Osteoblast (primary cell): ENCODE measurements around the gene KNL1. TPM values are rescaled to one million over a fixed set of nuclear protein-coding genes. Genes with fewer than 3 reads are reported as not detected.
"Not testable (repeated sequence)": the region's sequence is repeated elsewhere in the genome, so short reads cannot be mapped to it uniquely, and the experiment has no call there.

Source experiments
- DNase-seq: peaks from one replicate; pipeline ENCODE4 v3.0.0; 2011; ENCODE audit warnings: low spot score, mixed read lengths; ENCODE audit not compliant: insufficient read length; ENCODE audit errors: missing footprints
- H2AFZ ChIP-seq: 2 replicates; pipeline ENCODE4 v1.6.0; 2011; ENCODE audit warnings: mild to moderate bottlenecking, low read length
- H3K27ac ChIP-seq: 2 replicates; pipeline ENCODE4 v1.5.1; 2011; ENCODE audit warnings: mild to moderate bottlenecking, low read depth, low read length, moderate library complexity
- H3K27me3 ChIP-seq: 2 replicates; pipeline ENCODE4 v1.6.0; 2012; ENCODE audit warnings: mild to moderate bottlenecking, control low read depth, inconsistent platforms, low read length, moderate library complexity; ENCODE audit not compliant: insufficient read depth
- H3K36me3 ChIP-seq: 2 replicates; pipeline ENCODE4 v1.5.1; 2011; ENCODE audit warnings: mild to moderate bottlenecking, low read length, control low read depth, moderate library complexity; ENCODE audit not compliant: insufficient read depth
- H3K4me1 ChIP-seq: 2 replicates; pipeline ENCODE4 v1.5.1; 2011; ENCODE audit warnings: mild to moderate bottlenecking, low read length, control low read depth, moderate library complexity; ENCODE audit not compliant: insufficient read depth
- H3K4me2 ChIP-seq: 2 replicates; pipeline ENCODE4 v1.6.0; 2011; ENCODE audit warnings: mild to moderate bottlenecking, low read length; ENCODE audit not compliant: insufficient read depth
- H3K4me3 ChIP-seq: fragments of 200-600 bp; sonication (generic); 3 replicates; pipeline ENCODE4 v1.5.1; 2012; ENCODE audit warnings: mild to moderate bottlenecking, low read length, inconsistent platforms; ENCODE audit not compliant: insufficient read depth
- H3K79me2 ChIP-seq: 2 replicates; pipeline ENCODE4 v1.6.0; 2012; ENCODE audit warnings: mild to moderate bottlenecking, low read length, control low read depth, inconsistent platforms; ENCODE audit not compliant: insufficient read depth
- H3K9me3 ChIP-seq: 2 replicates; pipeline ENCODE4 v1.5.1; 2011; ENCODE audit warnings: low read depth, low read length, control low read depth
- H4K20me1 ChIP-seq: 2 replicates; pipeline ENCODE4 v1.6.0; 2012; ENCODE audit warnings: mild to moderate bottlenecking, low read length, control low read depth; ENCODE audit not compliant: insufficient read depth
- total RNA-seq: library from RNA; depleted of rRNA; stranded (reverse); fragments of >200 nt; gene quantifications from 2 replicates; pipeline ENCODE4 v1.2.3, GENCODE V29; 2012
- TF ChIP-seq, protein P1 (sequence below): IDR thresholded peaks from 2 replicates; pipeline ENCODE4 v1.5.1; 2011; ENCODE audit warnings: mild to moderate bottlenecking, low read depth, low read length, moderate library complexity; ENCODE audit errors: extremely low read depth

Gene KNL1
- total RNA-seq, 1 donor, result 3.6 TPM

DNA sequence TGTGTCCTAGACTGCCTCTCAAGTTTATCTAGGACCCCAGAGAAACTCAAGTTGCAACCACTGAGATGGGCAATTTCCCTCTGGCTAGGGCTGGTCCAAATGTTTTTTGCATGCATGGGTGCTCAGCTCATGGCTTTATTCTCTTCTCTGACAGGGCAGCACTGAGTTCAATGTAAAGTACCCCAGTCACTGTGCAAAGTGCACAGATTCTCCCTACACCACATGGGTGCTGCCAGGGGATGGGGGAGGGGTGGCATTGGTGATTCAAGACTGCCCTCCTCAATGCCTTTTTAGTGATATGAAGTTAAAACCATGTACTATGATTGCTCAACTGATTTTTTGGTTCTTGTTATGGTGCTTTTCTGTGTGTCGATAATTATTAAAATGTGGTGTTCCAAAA is 86.1 kb downstream of the KNL1 start:
- Histone ChIP-seq H3K4me1 (no peaks in the 10 kb centered on the region), H2AFZ (no peak overlapping the region), H3K27ac (no peak overlapping the region), H3K9me3 (no peaks in the 10 kb centered on the region), H3K27me3 (no peaks in the 10 kb centered on the region), H3K4me3 (no peak overlapping the region), H3K79me2 (no peaks in the 10 kb centered on the region), H4K20me1 (no peaks in the 10 kb centered on the region), H3K36me3 (no peaks in the 10 kb centered on the region), H3K4me2 (no peak overlapping the region)
- TF ChIP-seq, protein P1, sequence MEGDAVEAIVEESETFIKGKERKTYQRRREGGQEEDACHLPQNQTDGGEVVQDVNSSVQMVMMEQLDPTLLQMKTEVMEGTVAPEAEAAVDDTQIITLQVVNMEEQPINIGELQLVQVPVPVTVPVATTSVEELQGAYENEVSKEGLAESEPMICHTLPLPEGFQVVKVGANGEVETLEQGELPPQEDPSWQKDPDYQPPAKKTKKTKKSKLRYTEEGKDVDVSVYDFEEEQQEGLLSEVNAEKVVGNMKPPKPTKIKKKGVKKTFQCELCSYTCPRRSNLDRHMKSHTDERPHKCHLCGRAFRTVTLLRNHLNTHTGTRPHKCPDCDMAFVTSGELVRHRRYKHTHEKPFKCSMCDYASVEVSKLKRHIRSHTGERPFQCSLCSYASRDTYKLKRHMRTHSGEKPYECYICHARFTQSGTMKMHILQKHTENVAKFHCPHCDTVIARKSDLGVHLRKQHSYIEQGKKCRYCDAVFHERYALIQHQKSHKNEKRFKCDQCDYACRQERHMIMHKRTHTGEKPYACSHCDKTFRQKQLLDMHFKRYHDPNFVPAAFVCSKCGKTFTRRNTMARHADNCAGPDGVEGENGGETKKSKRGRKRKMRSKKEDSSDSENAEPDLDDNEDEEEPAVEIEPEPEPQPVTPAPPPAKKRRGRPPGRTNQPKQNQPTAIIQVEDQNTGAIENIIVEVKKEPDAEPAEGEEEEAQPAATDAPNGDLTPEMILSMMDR, result no peak
- peak; percentile 17 for DNase-seq

DNA sequence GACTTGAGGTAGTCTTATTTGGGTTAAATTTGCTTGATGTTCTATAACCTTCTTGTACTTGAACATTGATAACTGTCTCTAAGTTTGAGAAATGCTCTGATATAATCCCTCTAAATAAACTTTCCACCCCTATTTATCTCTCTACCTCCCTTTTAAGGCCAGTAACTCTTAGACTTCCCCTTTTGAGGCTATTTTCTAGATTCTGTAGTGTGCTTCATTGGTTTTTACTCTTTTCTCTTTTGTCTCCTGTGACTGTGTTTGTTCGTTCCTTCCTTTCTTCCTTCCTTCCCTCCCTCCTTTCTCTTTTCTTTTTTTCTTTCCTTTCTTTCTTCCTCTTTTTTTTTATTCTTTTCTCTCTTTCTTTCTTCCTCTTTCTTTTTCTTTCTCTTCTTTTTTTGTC is 86.9 kb downstream of the KNL1 start:
- not testable (repeated sequence) for H2AFZ ChIP-seq, H3K9me3 ChIP-seq, H3K4me1 ChIP-seq, H3K4me2 ChIP-seq, H3K27ac ChIP-seq, H3K27me3 ChIP-seq, H3K4me3 ChIP-seq, H4K20me1 ChIP-seq, H3K79me2 ChIP-seq, H3K36me3 ChIP-seq
- DNase-seq, result peak; percentile 15

DNA sequence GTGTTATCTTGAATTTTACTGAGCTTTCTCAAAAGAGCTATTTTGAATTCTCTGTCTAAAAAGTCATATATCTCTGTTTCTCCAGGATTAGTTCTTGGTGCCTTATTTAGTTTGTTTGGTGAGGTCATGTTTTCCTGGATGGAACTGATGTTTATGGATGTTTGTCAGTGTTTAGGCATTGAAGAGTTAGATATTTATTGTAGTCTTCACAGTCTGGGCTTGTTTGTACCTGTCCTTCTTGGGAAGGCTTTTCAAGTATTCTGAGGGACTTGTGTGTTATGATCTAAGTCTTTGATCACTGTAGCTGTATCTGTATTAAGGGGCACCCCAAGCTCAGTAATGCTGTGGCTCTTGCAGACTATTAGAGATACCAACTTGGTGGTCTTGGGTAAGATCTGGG is 90.3 kb downstream of the KNL1 start:
- no peak overlapping the region for H2AFZ ChIP-seq
- H3K79me2 ChIP-seq, result no peaks in the 10 kb centered on the region
- no peaks in the 10 kb centered on the region for H4K20me1 ChIP-seq
- no peaks in the 10 kb centered on the region for H3K36me3 ChIP-seq
- H3K4me3 ChIP-seq, result no peak overlapping the region
- DNase-seq, result no peak
- no peak overlapping the region for H3K4me2 ChIP-seq
- H3K27me3 ChIP-seq, result no peaks in the 10 kb centered on the region
- H3K9me3 ChIP-seq, result no peaks in the 10 kb centered on the region
- H3K4me1 ChIP-seq, result no peaks in the 10 kb centered on the region
- TF ChIP-seq, protein P1, result no peak
- no peak overlapping the region for H3K27ac ChIP-seq

DNA sequence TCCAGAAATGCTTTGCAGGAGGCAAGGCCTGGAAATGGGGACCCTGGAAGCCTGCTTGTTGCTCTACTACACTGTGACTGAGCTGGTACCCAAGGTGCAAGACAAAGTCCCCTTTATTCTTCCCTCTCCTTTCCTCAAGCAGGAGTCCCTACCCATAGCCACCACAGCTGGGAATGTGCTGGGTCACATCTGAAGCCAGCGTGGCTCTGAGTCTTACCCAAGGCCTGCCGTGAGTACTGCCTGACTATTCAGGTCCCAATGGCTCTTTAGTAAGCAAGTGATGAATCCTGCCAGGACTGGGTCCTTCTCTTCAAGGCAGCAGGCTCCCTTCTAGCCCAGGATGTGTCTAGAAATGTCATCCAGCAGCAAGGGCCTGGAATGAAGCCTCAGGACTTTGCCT is 91.3 kb downstream of the KNL1 start:
- no peak for DNase-seq
- no peak overlapping the region for H3K4me3 ChIP-seq
- H3K4me2 ChIP-seq, result no peak overlapping the region
- H3K27ac ChIP-seq, result no peak overlapping the region
- TF ChIP-seq, protein P1, result no peak
- H2AFZ ChIP-seq, result no peak overlapping the region
- no peaks in the 10 kb centered on the region for H3K9me3 ChIP-seq
- no peaks in the 10 kb centered on the region for H3K79me2 ChIP-seq
- no peaks in the 10 kb centered on the region for H3K27me3 ChIP-seq
- no peaks in the 10 kb centered on the region for H3K4me1 ChIP-seq
- H4K20me1 ChIP-seq, result no peaks in the 10 kb centered on the region
- H3K36me3 ChIP-seq, result no peaks in the 10 kb centered on the region
